H1 (cell line): ENCODE data around the gene PAX7. TPM values are rescaled to one million over a fixed set of nuclear protein-coding genes. Genes with fewer than 3 reads are reported as not detected.

ENCODE experiments used
- CTCF ChIA-PET: fragments of 300-600 bp; sonication (Branson Sonifier 250); formaldehyde crosslinking; loops from one replicate; lab custom pipeline; 2021; ENCODE audit not compliant: partially characterized antibody; lab: Charles Lee
- POLR2A ChIA-PET: fragments of 300-600 bp; sonication (Branson Sonifier 250); formaldehyde crosslinking; loops from one replicate; lab custom pipeline; 2021; ENCODE audit warnings: inconsistent platforms; ENCODE audit not compliant: partially characterized antibody; lab: Charles Lee
- DNase-seq, 2 experiments: peaks; one replicate each; pipeline versions ENCODE4 v3.0.0 to v3.0.0-alpha.2; 2010 to 2022; ENCODE audit warnings: low spot score in 2 of 2, low read depth in 1 of 2, mixed read lengths in 1 of 2
- FAIRE-seq: peaks from 2 replicates; lab custom pipeline; 2011; peaks lifted over from hg19 to GRCh38; lab: Jason Lieb, UNC
- H2AFZ ChIP-seq: 2 replicates; pipeline ENCODE4 v1.8.1; 2012; ENCODE audit warnings: low read length, inconsistent platforms
- H2AK5ac ChIP-seq: 2 replicates; pipeline ENCODE4 v1.6.1; 2013; ENCODE audit warnings: low read depth, low read length
- H2BK120ac ChIP-seq: replicated peaks from 2 replicates; pipeline ENCODE3; 2013; ENCODE audit warnings: low read depth, low read length, inconsistent platforms
- H2BK12ac ChIP-seq: 2 replicates; pipeline ENCODE4 v1.6.1; 2013; ENCODE audit warnings: low read depth, low read length
- H2BK15ac ChIP-seq: 2 replicates; pipeline ENCODE4 v1.6.1; 2013; ENCODE audit warnings: low read length
- H2BK20ac ChIP-seq: 2 replicates; pipeline ENCODE4 v1.6.1; 2013; ENCODE audit warnings: low read length
- H2BK5ac ChIP-seq: 2 replicates; pipeline ENCODE4 v1.6.1; 2013; ENCODE audit warnings: low read depth, low read length
- H3K14ac ChIP-seq: 2 replicates; pipeline ENCODE4 v1.6.1; 2013; ENCODE audit warnings: inconsistent platforms; ENCODE audit not compliant: insufficient read length
- H3K18ac ChIP-seq: 2 replicates; pipeline ENCODE4 v1.6.1; 2013; ENCODE audit warnings: low read length; ENCODE audit errors: extremely low read depth
- H3K23ac ChIP-seq: 2 replicates; pipeline ENCODE4 v1.6.1; 2013; ENCODE audit warnings: inconsistent platforms; ENCODE audit not compliant: insufficient read length
- H3K23me2 ChIP-seq: 2 replicates; pipeline ENCODE4 v1.6.1; 2013; ENCODE audit warnings: low read depth, low read length
- H3K27ac ChIP-seq: 2 replicates; pipeline ENCODE4 v1.6.1; 2011; ENCODE audit warnings: low read depth, low read length, inconsistent platforms
- H3K27me3 ChIP-seq, 4 experiments: replicated peaks in 1 of 4; 1 replicate in 1 of 4; 2 replicates in 3 of 4; pipeline versions ENCODE4 v1.6.1 to v1.8.1; 2011 to 2013; ENCODE audit warnings: low read length in 3 of 4, mild to moderate bottlenecking in 3 of 4, inconsistent platforms in 2 of 4, mixed read lengths in 2 of 4, moderate library complexity in 1 of 4; ENCODE audit not compliant: control insufficient read depth in 3 of 4, insufficient read depth in 3 of 4; ENCODE audit errors: extremely low read depth in 1 of 4
- H3K36me3 ChIP-seq, 4 experiments: 2 replicates each; pipeline versions ENCODE4 v1.6.1 to v1.8.1; 2011 to 2013; ENCODE audit warnings: mild to moderate bottlenecking in 4 of 4, low read length in 3 of 4, moderate library complexity in 2 of 4, control low read depth in 1 of 4, inconsistent platforms in 1 of 4; ENCODE audit not compliant: insufficient read depth in 4 of 4, control insufficient read depth in 2 of 4
- H3K4ac ChIP-seq: replicated peaks from 2 replicates; pipeline ENCODE3; 2013; ENCODE audit warnings: low read length, low read depth, mixed read lengths, inconsistent platforms; ENCODE audit not compliant: insufficient read length
- H3K4me1 ChIP-seq, 4 experiments: replicated peaks in 1 of 4; 1 replicate in 1 of 4; 2 replicates in 3 of 4; pipeline versions ENCODE4 v1.6.1 to v1.8.1; 2011 to 2013; ENCODE audit warnings: low read length in 3 of 4, inconsistent platforms in 2 of 4, mixed read lengths in 1 of 4; ENCODE audit not compliant: insufficient read depth in 4 of 4, control insufficient read depth in 3 of 4
- H3K4me2 ChIP-seq, 2 experiments: 2 replicates each; pipeline versions ENCODE4 v1.6.1 to v1.8.1; 2011 to 2013; ENCODE audit warnings: low read depth in 2 of 2, low read length in 2 of 2, control low read depth in 1 of 2, inconsistent platforms in 1 of 2, mild to moderate bottlenecking in 1 of 2; ENCODE audit not compliant: insufficient read depth in 1 of 2
- H3K4me3 ChIP-seq, 4 experiments: fragments of 200-600, 300-600 bp in 1 of 4; sonication (generic), shearing (Covaris generic), sonication (Bioruptor Twin) in 1 of 4; 2 replicates each; pipeline versions ENCODE4 v1.5.1 to v1.8.1; 2011 to 2016; ENCODE audit warnings: low read length in 4 of 4, low read depth in 3 of 4, control low read depth in 2 of 4, inconsistent platforms in 2 of 4, mild to moderate bottlenecking in 2 of 4, mixed read lengths in 1 of 4, moderate library complexity in 1 of 4; ENCODE audit not compliant: insufficient read depth in 2 of 4; ENCODE audit errors: extremely low read depth in 1 of 4
- H3K56ac ChIP-seq: replicated peaks from 2 replicates; pipeline ENCODE3; 2013; ENCODE audit warnings: low read depth, mild to moderate bottlenecking, mixed read lengths, low read length, inconsistent platforms; ENCODE audit not compliant: insufficient read length
- H3K79me1 ChIP-seq: 2 replicates; pipeline ENCODE4 v1.6.1; 2013; ENCODE audit warnings: low read depth, low read length, control low read depth
- H3K79me2 ChIP-seq, 2 experiments: 2 replicates each; pipeline versions ENCODE4 v1.6.1 to v1.8.1; 2012 to 2013; ENCODE audit warnings: low read length in 2 of 2, mild to moderate bottlenecking in 2 of 2, inconsistent platforms in 1 of 2; ENCODE audit not compliant: insufficient read depth in 2 of 2, control insufficient read depth in 1 of 2
- H3K9ac ChIP-seq, 4 experiments: replicated peaks in 1 of 4; 1 replicate in 1 of 4; 2 replicates in 3 of 4; pipeline versions ENCODE4 v1.6.1 to v1.8.1; 2011 to 2013; ENCODE audit warnings: low read depth in 3 of 4, low read length in 3 of 4, control low read depth in 2 of 4, mild to moderate bottlenecking in 2 of 4, moderate library complexity in 2 of 4, inconsistent platforms in 1 of 4; ENCODE audit errors: extremely low read depth in 1 of 4
- H3K9me3 ChIP-seq, 2 experiments: 2 replicates each; pipeline versions ENCODE4 v1.6.1 to v1.8.1; 2012 to 2013; ENCODE audit warnings: mild to moderate bottlenecking in 2 of 2, moderate library complexity in 2 of 2, control low read depth in 1 of 2, inconsistent platforms in 1 of 2, low read depth in 1 of 2, low read length in 1 of 2, mixed read lengths in 1 of 2; ENCODE audit not compliant: insufficient read depth in 2 of 2
- H4K20me1 ChIP-seq, 2 experiments: replicated peaks in 1 of 2; 2 replicates each; pipeline versions ENCODE3 to v1.8.1; 2011 to 2013; ENCODE audit warnings: inconsistent platforms in 2 of 2, low read length in 2 of 2, mild to moderate bottlenecking in 1 of 2; ENCODE audit not compliant: insufficient read depth in 2 of 2, control insufficient read depth in 1 of 2
- H4K5ac ChIP-seq: 2 replicates; pipeline ENCODE4 v1.6.1; 2013; ENCODE audit warnings: low read length, low read depth, mixed read lengths, inconsistent platforms; ENCODE audit not compliant: insufficient read length
- H4K8ac ChIP-seq: 2 replicates; pipeline ENCODE4 v1.8.0; 2013; ENCODE audit warnings: mild to moderate bottlenecking, moderate library complexity, low read length, inconsistent platforms; ENCODE audit not compliant: insufficient read depth; ENCODE audit errors: extremely low read depth
- H4K91ac ChIP-seq: replicated peaks from 2 replicates; pipeline ENCODE3; 2013; ENCODE audit warnings: low read length, mixed read lengths, inconsistent platforms; ENCODE audit not compliant: insufficient read length
- ATF3 ChIP-seq: IDR thresholded peaks from 2 replicates; pipeline ENCODE4 v1.6.1; 2011; ENCODE audit warnings: low read depth, mild to moderate bottlenecking, low read length; ENCODE audit not compliant: insufficient read depth
- BRCA1 ChIP-seq: IDR thresholded peaks from 2 replicates; pipeline ENCODE4 v1.6.1; 2012; ENCODE audit warnings: low read depth, low read length, improper control_type of control experiment
- CHD1 ChIP-seq: IDR thresholded peaks from 2 replicates; pipeline ENCODE4 v1.6.1; 2012; ENCODE audit warnings: low read depth, low read length, improper control_type of control experiment
- EGR1 ChIP-seq: IDR thresholded peaks from 2 replicates; pipeline ENCODE4 v1.6.1; 2011; ENCODE audit warnings: low read depth, low read length, borderline replicate concordance
- EZH2 ChIP-seq: fragments of 200-600 bp; sonication (generic); IDR thresholded peaks from 2 replicates; pipeline ENCODE4 v1.7.1; 2012; ENCODE audit warnings: low read depth, mild to moderate bottlenecking, moderate library complexity, low read length, inconsistent platforms; ENCODE audit not compliant: severe bottlenecking
- NANOG ChIP-seq: IDR thresholded peaks from 2 replicates; pipeline ENCODE4 v1.6.1; 2011; ENCODE audit warnings: low read length, low read depth, mild to moderate bottlenecking, inconsistent platforms; ENCODE audit not compliant: insufficient read depth, poor library complexity, severe bottlenecking
- POLR2A ChIP-seq, 2 experiments: IDR thresholded peaks; 1 replicate in 1 of 2; 2 replicates in 1 of 2; pipeline ENCODE4 v1.6.1; 2011; ENCODE audit warnings: low read depth in 2 of 2, low read length in 2 of 2, mild to moderate bottlenecking in 2 of 2; ENCODE audit errors: control extremely low read depth in 1 of 2
- POLR2AphosphoS5 ChIP-seq: IDR thresholded peaks from 2 replicates; pipeline ENCODE4 v1.6.1; 2011; ENCODE audit warnings: low read depth, low read length
- POU5F1 ChIP-seq: IDR thresholded peaks from 2 replicates; pipeline ENCODE4 v1.6.1; 2011; ENCODE audit warnings: low read depth, mild to moderate bottlenecking, low read length, moderate library complexity
- RAD21 ChIP-seq, 2 experiments: IDR thresholded peaks in 1 of 2; conservative IDR thresholded peaks in 1 of 2; 2 replicates each; pipeline ENCODE4 v1.6.1; 2011; ENCODE audit warnings: low read depth in 2 of 2, low read length in 2 of 2, improper control_type of control experiment in 1 of 2, inconsistent platforms in 1 of 2, mild to moderate bottlenecking in 1 of 2, moderate library complexity in 1 of 2
- SIN3A ChIP-seq, 2 experiments: IDR thresholded peaks in 1 of 2; conservative IDR thresholded peaks in 1 of 2; 2 replicates each; pipeline ENCODE4 v1.6.1; 2011 to 2012; ENCODE audit warnings: low read length in 2 of 2, improper control_type of control experiment in 1 of 2, low read depth in 1 of 2, mild to moderate bottlenecking in 1 of 2
- WGBS, 2 experiments: shearing (Covaris generic) in 1 of 2; methylation state at CpG; one replicate each; pipeline versions ENCODE4 v1.1.6 to v1.1.7; 2013 to 2015; ENCODE audit warnings: low lambda C conversion rate in 2 of 2, mixed read lengths in 2 of 2, inconsistent platforms in 1 of 2, low coverage in 1 of 2, missing lambda C conversion rate in 1 of 2; ENCODE audit not compliant: insufficient replicate concordance in 2 of 2, insufficient coverage in 1 of 2, insufficient read length in 1 of 2; ENCODE audit errors: extremely low coverage in 1 of 2, missing lambda C conversion rate in 1 of 2; 5-methylcytosine and 5-hydroxymethylcytosine counted together
- polyA plus RNA-seq, 7 experiments: library from polyadenylated mRNA; depleted of rRNA in 3 of 7; stranded (reverse) in 5 of 7; unstranded in 2 of 7; fragments of >200 nt in 5 of 7; fragments of 200-250 nt in 2 of 7; gene quantifications; 1 replicate in 5 of 7; 2 replicates in 1 of 7; 4 replicates in 1 of 7; pipeline versions ENCODE4 v1.2.1 to v1.2.3, GENCODE V29; 2011 to 2013; ENCODE audit warnings: missing spikeins in 2 of 7, mixed read lengths in 2 of 7
- total RNA-seq: library from RNA; stranded (reverse); fragmentation: NEBNext Ultra II Directional; extraction: Animal tissue kit (Norgen Biotek cat#: 25700); gene quantifications from 2 replicates; pipeline ENCODE4 v1.2.1, GENCODE V29; 2021

The PAX7 gene
- total and polyA plus RNA-seq, 2 of the 8 experiments (the other 6 are each of a cell fraction or from before 2014, with no cell fraction given) = not detected

GRCh38 chr1:18701183-18701582 lies 70.5 kb downstream of the PAX7 start:
- H2BK120ac ChIP-seq = no peak overlapping the region
- no peak overlapping the region for H3K27ac ChIP-seq
- no peaks in the 10 kb centered on the region; the same call in 1 of the 2 replicates for H3K23me2 ChIP-seq
- H3K36me3 ChIP-seq = no peaks in the 10 kb centered on the region
- H2BK12ac ChIP-seq = 0 out of 2 replicates have a peak overlapping the region, but pooled peaks have one; percentile 71
- H2AFZ ChIP-seq = no peak overlapping the region
- H3K79me2 ChIP-seq = no peaks in the 10 kb centered on the region
- H3K4ac ChIP-seq = no peak overlapping the region
- peaks cover 0 to 2% of the 10 kb centered on the region in 2 experiments for H4K20me1 ChIP-seq
- CTCF ChIA-PET = interaction anchor here (0.7 to 2.5 kb wide), 4 partner anchors 16 to 104 kb away, joined by 3 to 8 read pairs (median 4); no protein-coding TSS in a partner anchor
- DNase-seq (no peak), FAIRE-seq (no peak)
- H2BK5ac ChIP-seq = no peak overlapping the region
- no peak overlapping the region for H2AK5ac ChIP-seq
- H3K4me3 ChIP-seq = no peak overlapping the region
- H3K56ac ChIP-seq = no peak overlapping the region
- H3K9me3 ChIP-seq = no peaks in the 10 kb centered on the region
- no peak overlapping the region; the same call in 1 of the 2 replicates for H2BK15ac ChIP-seq
- H4K91ac ChIP-seq = no peak overlapping the region
- peaks cover 0 to 4% (median 0%) of the 10 kb centered on the region in 4 experiments; a peak in 3 of 7 replicates for H3K4me1 ChIP-seq
- no peak overlapping the region for H3K4me2 ChIP-seq
- 83 to 100% methylated on average over 2 to 7 of the region's 7 CpGs for WGBS, 2 experiments
- no peaks in the 10 kb centered on the region for H3K79me1 ChIP-seq
- POLR2A ChIA-PET = interaction anchor here (0.6 to 1.5 kb wide), 2 partner anchors 21 to 27 kb away, joined by 3 read pairs; no protein-coding TSS in a partner anchor
- no peak overlapping the region for H3K18ac ChIP-seq
- H3K23ac ChIP-seq = no peak overlapping the region
- H3K9ac ChIP-seq = no peak overlapping the region
- no peak overlapping the region for H3K14ac ChIP-seq
- peaks cover 0 to 9% (median 5%) of the 10 kb centered on the region in 4 experiments; a peak in 5 of 7 replicates for H3K27me3 ChIP-seq
- H4K5ac ChIP-seq = no peak overlapping the region
- H2BK20ac ChIP-seq = no peak overlapping the region; the same call in 1 of the 2 replicates
- no peak for TF ChIP-seq ATF3
- TF ChIP-seq EZH2 = no peak
- TF ChIP-seq SIN3A (conservative IDR thresholded peaks at IDR 0.05 in 1 of 2, IDR thresholded peaks at IDR 0.05 in 1 of 2; ENCODE audit: low read depth in 1 of 2, low read length in 2 of 2) = no peak
- TF ChIP-seq POLR2AphosphoS5 = no peak
- no peak for TF ChIP-seq RAD21 (IDR thresholded peaks at IDR 0.05 in 1 of 2, conservative IDR thresholded peaks at IDR 0.05 in 1 of 2; ENCODE audit: low read depth in 2 of 2, low read length in 2 of 2)
- TF ChIP-seq EGR1 = no peak
- TF ChIP-seq NANOG = no peak
- no peak for TF ChIP-seq CHD1
- TF ChIP-seq POLR2A (IDR thresholded peaks at IDR 0.05; ENCODE audit: control extremely low read depth in 1 of 2, low read depth in 2 of 2, low read length in 2 of 2) = no peak
- no peak for TF ChIP-seq BRCA1
- TF ChIP-seq POU5F1 = no peak
- H4K8ac ChIP-seq = no peak overlapping the region
